Gastroesophageal sphincter (tissue), 4 donors: Measurements from ENCODE around the gene DYRK2. TPM values are rescaled to one million over a fixed set of nuclear protein-coding genes. Genes with fewer than 3 reads are reported as not detected.
A peak's percentile ranks its signal among the peaks of the same experiment; 100 is the strongest.

Source experiments
- ATAC-seq: fragments of 150-250 bp; one replicate; pipeline ENCODE4 v1.9.1; 2016; ENCODE audit warnings: mild to moderate bottlenecking, moderate library complexity
- H3K27ac ChIP-seq, 4 donors: fragments of 200-600 bp; sonication (generic) in 3 of 4; 1 replicate in 3 of 4; 2 replicates in 1 of 4; pipeline ENCODE4 v1.5.1; 2016 to 2019
- H3K27me3 ChIP-seq: fragments of 200-600 bp; sonication (generic); one replicate; pipeline ENCODE4 v1.5.1; 2019
- H3K36me3 ChIP-seq, 2 donors: fragments of 200-600 bp; sonication (generic); one replicate each; pipeline ENCODE4 v1.5.1; 2019; ENCODE audit warnings: control low read depth in 1 of 2
- H3K4me1 ChIP-seq, 3 donors: fragments of 200-600 bp; sonication (generic); 1 replicate in 2 of 3; 2 replicates in 1 of 3; pipeline ENCODE4 v1.5.1; 2016 to 2019; ENCODE audit warnings: control low read depth in 2 of 3
- H3K4me3 ChIP-seq, 2 donors: fragments of 200-600 bp; sonication (generic); one replicate each; pipeline ENCODE4 v1.5.1; 2019; ENCODE audit warnings: mild to moderate bottlenecking in 1 of 2, moderate library complexity in 1 of 2
- H3K9me3 ChIP-seq, 3 donors: fragments of 200-600 bp; sonication (generic); one replicate each; pipeline ENCODE4 v1.5.1; 2017 to 2019; ENCODE audit warnings: control low read depth in 2 of 3
- EP300 ChIP-seq: sonication (generic); formaldehyde crosslinking; IDR thresholded peaks from one replicate; pipeline ENCODE4 v1.6.1; 2017; ENCODE audit warnings: antibody characterized with exemption, mild to moderate bottlenecking
- POLR2A ChIP-seq, 2 donors: fragments of 450-650 bp; IDR thresholded peaks; one replicate each; pipeline ENCODE4 v1.6.1; 2017; ENCODE audit warnings: antibody characterized with exemption in 2 of 2, mild to moderate bottlenecking in 2 of 2, moderate library complexity in 1 of 2
- POLR2AphosphoS5 ChIP-seq: sonication (generic); formaldehyde crosslinking; IDR thresholded peaks from one replicate; pipeline ENCODE4 v1.6.1; 2017; ENCODE audit warnings: antibody characterized with exemption
- WGBS, 2 donors: methylation state at CpG; one replicate each; pipeline ENCODE4 v1.1.5; 2018; ENCODE audit warnings: low coverage in 1 of 2; 5-methylcytosine and 5-hydroxymethylcytosine counted together
- total RNA-seq, 4 donors: library from RNA; depleted of rRNA; stranded (reverse); fragments of >200 nt; gene quantifications; one replicate each; pipeline ENCODE4 v1.1.0, GENCODE V29; 2016
- TF ChIP-seq, protein P1 (sequence below), 4 experiments: fragments of 200-600 bp in 2 of 4; fragments of 450-650 bp in 2 of 4; sonication (generic) in 1 of 4; IDR thresholded peaks; one replicate each; pipeline ENCODE4 v1.5.1; 2017 to 2019; ENCODE audit warnings: antibody characterized with exemption in 4 of 4, mild to moderate bottlenecking in 2 of 4, moderate library complexity in 2 of 4

The DYRK2 gene
- total RNA-seq, 4 donors from 2014 or later, result 24.0 to 58.2 (median 32.2) TPM

DNA sequence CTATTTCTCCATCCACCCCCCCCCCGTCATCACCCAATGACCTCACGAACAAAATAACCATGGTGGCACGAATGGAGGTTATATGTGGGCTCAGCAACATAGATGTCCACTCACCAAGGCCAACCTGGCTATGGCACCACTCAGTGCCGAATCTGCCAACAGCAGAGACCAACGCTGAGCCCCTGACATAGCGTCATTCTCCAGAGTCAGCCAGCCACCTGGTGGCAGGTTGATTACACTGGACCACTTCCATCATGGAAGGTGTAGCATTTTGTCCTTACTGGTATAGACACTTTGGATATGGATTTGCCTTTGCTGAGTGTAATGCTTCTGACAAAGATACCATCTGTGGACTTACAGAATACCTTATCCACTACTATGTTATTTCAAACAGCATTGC, 24.2 kb upstream of the DYRK2 start:
- no peak overlapping the region for H3K27ac ChIP-seq
- TF ChIP-seq POLR2A (IDR thresholded peaks at IDR 0.05), result no peak
- TF ChIP-seq, protein P1, sequence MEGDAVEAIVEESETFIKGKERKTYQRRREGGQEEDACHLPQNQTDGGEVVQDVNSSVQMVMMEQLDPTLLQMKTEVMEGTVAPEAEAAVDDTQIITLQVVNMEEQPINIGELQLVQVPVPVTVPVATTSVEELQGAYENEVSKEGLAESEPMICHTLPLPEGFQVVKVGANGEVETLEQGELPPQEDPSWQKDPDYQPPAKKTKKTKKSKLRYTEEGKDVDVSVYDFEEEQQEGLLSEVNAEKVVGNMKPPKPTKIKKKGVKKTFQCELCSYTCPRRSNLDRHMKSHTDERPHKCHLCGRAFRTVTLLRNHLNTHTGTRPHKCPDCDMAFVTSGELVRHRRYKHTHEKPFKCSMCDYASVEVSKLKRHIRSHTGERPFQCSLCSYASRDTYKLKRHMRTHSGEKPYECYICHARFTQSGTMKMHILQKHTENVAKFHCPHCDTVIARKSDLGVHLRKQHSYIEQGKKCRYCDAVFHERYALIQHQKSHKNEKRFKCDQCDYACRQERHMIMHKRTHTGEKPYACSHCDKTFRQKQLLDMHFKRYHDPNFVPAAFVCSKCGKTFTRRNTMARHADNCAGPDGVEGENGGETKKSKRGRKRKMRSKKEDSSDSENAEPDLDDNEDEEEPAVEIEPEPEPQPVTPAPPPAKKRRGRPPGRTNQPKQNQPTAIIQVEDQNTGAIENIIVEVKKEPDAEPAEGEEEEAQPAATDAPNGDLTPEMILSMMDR (IDR thresholded peaks at IDR 0.05), result no peak
- TF ChIP-seq POLR2AphosphoS5, result no peak
- no peak for TF ChIP-seq EP300
- no peaks in the 10 kb centered on the region for H3K9me3 ChIP-seq
- no peak overlapping the region for H3K4me3 ChIP-seq
- H3K27me3 ChIP-seq, result no peaks in the 10 kb centered on the region
- no peak for ATAC-seq
- WGBS, 2 donors, result 88 to 97% methylated on average over 5 to 6 of the region's 6 CpGs
- H3K36me3 ChIP-seq, result no peaks in the 10 kb centered on the region
- no peaks in the 10 kb centered on the region for H3K4me1 ChIP-seq

DNA sequence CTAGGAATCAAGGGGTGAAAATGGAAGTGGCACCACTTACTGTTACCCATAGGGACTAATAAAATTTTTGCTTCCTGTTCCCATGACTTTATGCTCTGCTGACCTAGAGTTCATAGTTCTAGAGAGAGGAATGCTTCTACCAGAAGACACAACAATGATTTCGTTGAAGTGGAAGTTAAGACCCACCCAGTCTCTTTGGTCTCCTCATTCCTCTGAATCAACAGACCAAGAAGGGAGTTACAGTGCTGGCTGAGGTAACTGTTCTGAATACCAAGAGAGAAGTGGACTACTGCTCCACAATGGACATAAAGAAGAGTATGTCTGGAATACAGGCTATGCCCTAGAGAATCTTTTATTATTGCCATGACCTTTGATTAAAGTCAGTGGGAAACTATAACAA, 23.5 kb upstream of the DYRK2 start:
- Histone ChIP-seq H3K27me3 (no peaks in the 10 kb centered on the region), H3K36me3 (no peaks in the 10 kb centered on the region), H3K4me1 (no peaks in the 10 kb centered on the region), H3K27ac (no peak overlapping the region), H3K4me3 (no peak overlapping the region), H3K9me3 (no peaks in the 10 kb centered on the region)
- 44 to 71% methylated on average over 1 of the region's 1 CpG for WGBS, 2 donors
- ATAC-seq, result no peak
- TF ChIP-seq POLR2A (IDR thresholded peaks at IDR 0.05), result no peak
- no peak for TF ChIP-seq EP300
- TF ChIP-seq, protein P1 (IDR thresholded peaks at IDR 0.05), result no peak
- no peak for TF ChIP-seq POLR2AphosphoS5

DNA sequence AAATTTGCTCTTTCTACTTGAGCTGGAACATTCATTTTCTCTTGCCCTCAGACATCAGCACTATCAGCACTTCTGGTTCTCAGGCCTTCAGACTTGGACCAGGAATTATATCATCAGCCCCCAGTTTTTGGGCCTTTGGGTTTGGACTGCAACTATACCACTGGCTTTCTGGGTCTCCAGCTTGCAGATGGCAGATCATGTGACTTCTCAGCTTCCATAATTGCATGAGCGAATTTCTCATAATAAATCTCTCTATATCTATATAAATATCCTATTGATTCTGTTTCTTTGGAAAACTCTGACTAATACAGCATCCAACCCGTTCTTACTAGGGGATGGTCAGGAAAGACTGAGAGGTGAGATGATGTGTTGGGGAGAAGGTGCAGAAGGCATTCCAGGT, 22.4 kb upstream of the DYRK2 start:
- TF ChIP-seq EP300, result no peak
- TF ChIP-seq POLR2A (IDR thresholded peaks at IDR 0.05), result no peak
- TF ChIP-seq, protein P1 (IDR thresholded peaks at IDR 0.05), result no peak
- TF ChIP-seq POLR2AphosphoS5, result no peak
- Histone ChIP-seq H3K9me3 (no peaks in the 10 kb centered on the region), H3K4me1 (peaks cover 0 to 8% (median 4%) of the 10 kb centered on the region in 3 donors), H3K27ac (no peak overlapping the region), H3K27me3 (no peaks in the 10 kb centered on the region), H3K4me3 (no peak overlapping the region), H3K36me3 (no peaks in the 10 kb centered on the region)
- WGBS, 2 donors, result 100% methylated on average over 1 of the region's 2 CpGs; no CpG with 5 or more reads in 1 of the 2 donors
- no peak for ATAC-seq

DNA sequence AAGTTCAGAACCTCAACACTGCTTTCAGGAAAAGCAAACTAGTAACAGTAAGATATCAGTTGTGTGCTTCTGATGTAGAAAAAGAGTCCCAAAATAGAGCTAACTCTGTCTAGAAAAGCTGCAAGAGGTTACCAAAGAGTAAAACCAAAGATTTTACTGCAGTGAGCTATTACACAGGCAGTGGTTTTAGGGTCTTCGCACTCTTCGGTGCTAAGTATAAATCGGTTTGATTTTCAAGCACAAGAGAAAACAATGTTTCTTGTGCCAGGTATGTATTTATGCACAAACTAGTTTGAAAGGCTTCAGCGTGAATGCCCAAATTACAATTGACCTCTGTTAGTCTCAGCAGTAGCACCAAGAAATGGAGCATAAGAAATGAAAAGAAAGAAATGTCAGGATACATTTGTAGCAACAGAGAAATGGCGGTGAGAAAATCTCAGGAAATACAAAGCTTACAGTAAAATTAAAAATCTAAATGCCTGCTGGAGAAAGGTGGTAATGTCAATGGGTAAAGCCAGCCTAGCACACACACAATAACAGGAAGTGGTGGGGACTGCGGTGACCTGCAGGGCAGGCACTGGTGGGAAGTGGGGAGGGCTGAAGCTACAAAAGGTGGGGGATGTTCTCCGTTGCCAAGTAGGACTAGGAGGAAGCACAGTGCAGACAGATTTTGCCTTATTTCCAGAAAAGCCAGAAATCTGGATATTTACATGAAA, 18.0 kb upstream of the DYRK2 start:
- Histone ChIP-seq H3K4me3 (no peak overlapping the region), H3K9me3 (no peaks in the 10 kb centered on the region), H3K27ac (no peak overlapping the region), H3K36me3 (no peaks in the 10 kb centered on the region), H3K27me3 (no peaks in the 10 kb centered on the region), H3K4me1 (peaks cover 0 to 9% (median 4%) of the 10 kb centered on the region in 3 donors)
- TF ChIP-seq POLR2AphosphoS5 (no peak), EP300 (no peak), POLR2A (IDR thresholded peaks at IDR 0.05) (no peak)
- TF ChIP-seq, protein P1 (IDR thresholded peaks at IDR 0.05), result no peak
- WGBS, 2 donors, result 52 to 64% methylated on average over 4 to 7 of the region's 7 CpGs
- ATAC-seq, result peak; percentile 41

DNA sequence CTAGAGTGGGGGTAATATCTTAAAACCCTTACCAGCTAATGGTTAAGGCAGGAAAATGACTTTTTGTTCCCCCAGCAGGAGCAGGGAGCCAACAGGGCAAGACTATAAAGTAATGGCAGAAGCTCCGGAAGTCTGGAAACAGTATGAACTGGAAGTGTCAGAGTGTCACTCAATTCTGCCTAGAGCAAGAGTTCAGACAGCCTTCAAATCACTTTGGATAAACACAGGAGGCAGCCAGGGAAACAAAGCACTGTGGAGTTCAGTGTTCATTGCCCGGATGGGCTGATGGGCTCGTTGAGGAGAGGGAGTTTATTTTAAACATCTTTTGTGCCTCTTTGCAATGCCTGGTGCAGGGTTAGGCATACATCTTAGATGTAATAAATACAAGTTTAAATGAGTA, 16.5 kb upstream of the DYRK2 start:
- WGBS, 2 donors, result 46 to 51% methylated on average over 2 to 3 of the region's 3 CpGs
- Histone ChIP-seq H3K27ac (no peak overlapping the region), H3K27me3 (no peaks in the 10 kb centered on the region), H3K9me3 (no peaks in the 10 kb centered on the region), H3K36me3 (no peaks in the 10 kb centered on the region), H3K4me3 (no peak overlapping the region), H3K4me1 (peaks cover 0 to 9% (median 4%) of the 10 kb centered on the region in 3 donors)
- ATAC-seq, result no peak
- no peak for TF ChIP-seq EP300
- TF ChIP-seq POLR2A (IDR thresholded peaks at IDR 0.05), result no peak
- TF ChIP-seq, protein P1 (IDR thresholded peaks at IDR 0.05), result no peak
- no peak for TF ChIP-seq POLR2AphosphoS5
